KMS-11 (cell line): ENCODE measurements around the gene SERPINH1.
A peak's percentile ranks its signal among the peaks of the same experiment; 100 is the strongest.

Experiments used
- H2AFZ ChIP-seq: fragments of 200-600 bp; sonication (generic); 2 replicates; pipeline ENCODE4 v1.6.1; 2016; ENCODE audit warnings: antibody characterized with exemption, mixed run types, low read depth
- H3K27ac ChIP-seq: fragments of 200-600 bp; sonication (generic); 2 replicates; pipeline ENCODE4 v1.6.1; 2016; ENCODE audit warnings: mild to moderate bottlenecking, mixed run types
- H3K27me3 ChIP-seq: fragments of 200-600 bp; sonication (generic); 2 replicates; pipeline ENCODE4 v1.6.1; 2017; ENCODE audit warnings: mild to moderate bottlenecking, low read depth, mixed run types, moderate library complexity; ENCODE audit not compliant: insufficient read depth
- H3K36me3 ChIP-seq: fragments of 200-600 bp; sonication (generic); 2 replicates; pipeline ENCODE4 v1.6.1; 2017; ENCODE audit warnings: mild to moderate bottlenecking, mixed run types; ENCODE audit not compliant: insufficient read depth
- H3K4me1 ChIP-seq: fragments of 200-600 bp; sonication (generic); 2 replicates; pipeline ENCODE4 v1.6.1; 2016; ENCODE audit warnings: mild to moderate bottlenecking, low read depth, mixed run types; ENCODE audit not compliant: poor library complexity, severe bottlenecking
- H3K4me2 ChIP-seq: fragments of 200-600 bp; sonication (generic); 2 replicates; pipeline ENCODE4 v1.7.0; 2016; ENCODE audit warnings: mild to moderate bottlenecking, mixed run types
- H3K4me3 ChIP-seq: fragments of 200-600 bp; sonication (generic); IDR thresholded peaks from 2 replicates; pipeline ENCODE4 v1.6.1; 2017; ENCODE audit warnings: low read depth, low read length, mixed read lengths; ENCODE audit not compliant: insufficient read depth
- H3K79me2 ChIP-seq: fragments of 200-600 bp; sonication (generic); 2 replicates; pipeline ENCODE4 v1.6.1; 2016; ENCODE audit warnings: low read depth, mixed run types; ENCODE audit not compliant: insufficient read depth
- H3K9ac ChIP-seq: fragments of 200-600 bp; sonication (generic); 2 replicates; pipeline ENCODE4 v1.6.1; 2016; ENCODE audit warnings: mild to moderate bottlenecking, mixed run types
- H4K20me1 ChIP-seq: fragments of 200-600 bp; sonication (generic); 2 replicates; pipeline ENCODE4 v1.6.1; 2016; ENCODE audit warnings: mild to moderate bottlenecking, mixed run types; ENCODE audit not compliant: insufficient read depth
- CTCF ChIP-seq: fragments of 200-600 bp; sonication (generic); conservative IDR thresholded peaks from 2 replicates; pipeline ENCODE4 v1.6.1; 2017; ENCODE audit warnings: low read depth, mild to moderate bottlenecking, antibody characterized with exemption, low read length, moderate library complexity, mixed read lengths

Gene SERPINH1

GRCh38 chr11:75522286-75523044 lies 39.6 kb upstream of the SERPINH1 start:
- Histone ChIP-seq H3K27ac (no peak overlapping the region), H3K9ac (no peak overlapping the region), H3K36me3 (no peaks in the 10 kb centered on the region), H2AFZ (no peak overlapping the region), H3K4me2 (peak overlapping the region; percentile 76; the same call in 1 of the 2 replicates), H3K4me1 (peaks cover 30% of the 10 kb centered on the region), H3K4me3 (no peak overlapping the region), H4K20me1 (no peaks in the 10 kb centered on the region), H3K79me2 (no peaks in the 10 kb centered on the region), H3K27me3 (peaks cover 9% of the 10 kb centered on the region; the same call in 1 of the 2 replicates)
- TF ChIP-seq CTCF, result no peak

- Histone ChIP-seq H4K20me1 (no peaks in the 10 kb centered on the region), H3K79me2 (no peaks in the 10 kb centered on the region), H3K4me1 (peaks cover 30% of the 10 kb centered on the region), H3K36me3 (no peaks in the 10 kb centered on the region), H3K27ac (peak overlapping the region; percentile 29; the same call in 1 of the 2 replicates), H3K4me3 (no peak overlapping the region), H3K9ac (no peak overlapping the region), H2AFZ (no peak overlapping the region), H3K4me2 (peak overlapping the region; percentile 76; the same call in 1 of the 2 replicates), H3K27me3 (peaks cover 9% of the 10 kb centered on the region; the same call in 1 of the 2 replicates)
- no peak for TF ChIP-seq CTCF
Measured at GRCh38 chr11:75523189-75523588, 38.9 kb upstream of the SERPINH1 start.

- Histone ChIP-seq H3K9ac (no peak overlapping the region), H2AFZ (no peak overlapping the region), H3K4me1 (peaks cover 30% of the 10 kb centered on the region), H3K27me3 (peaks cover 9% of the 10 kb centered on the region; the same call in 1 of the 2 replicates), H3K79me2 (no peaks in the 10 kb centered on the region), H3K36me3 (no peaks in the 10 kb centered on the region), H3K27ac (peak overlapping the region; percentile 29; the same call in 1 of the 2 replicates), H3K4me2 (peak overlapping the region; percentile 76), H3K4me3 (no peak overlapping the region), H4K20me1 (no peaks in the 10 kb centered on the region)
- TF ChIP-seq CTCF, result no peak
Measured at GRCh38 chr11:75523811-75524664, 38.0 kb upstream of the SERPINH1 start.

- no peak overlapping the region for H3K27ac ChIP-seq
- H3K4me3 ChIP-seq, result no peak overlapping the region
Measured at GRCh38 chr11:75524665-75525432, 37.2 kb upstream of the SERPINH1 start.

More at GRCh38 chr11:75524665-75525432, 37.2 kb upstream of the SERPINH1 start:
- no peaks in the 10 kb centered on the region for H3K79me2 ChIP-seq
- H3K4me1 ChIP-seq, result peaks cover 30% of the 10 kb centered on the region
- H3K36me3 ChIP-seq, result no peaks in the 10 kb centered on the region
- peak overlapping the region; percentile 76; the same call in 1 of the 2 replicates for H3K4me2 ChIP-seq
- H2AFZ ChIP-seq, result peak overlapping the region; percentile 61
- peaks cover 9% of the 10 kb centered on the region; the same call in 1 of the 2 replicates for H3K27me3 ChIP-seq
- no peaks in the 10 kb centered on the region for H4K20me1 ChIP-seq
- no peak overlapping the region for H3K9ac ChIP-seq
- TF ChIP-seq CTCF, result no peak
